Muscle of arm (tissue), 14 donors: Measurements from ENCODE around the gene DNAJA3. TPM values are rescaled to one million over a fixed set of nuclear protein-coding genes. Genes with fewer than 3 reads are reported as not detected.

Experiments used
- DNase-seq: peaks from one replicate; pipeline ENCODE4 v3.0.0-alpha.2; 2013
- long read RNA-seq, 11 donors: transcript quantifications; one replicate each; lab custom pipeline, GENCODE V29; 2026
- polyA plus RNA-seq, 12 donors: library from polyadenylated mRNA; unstranded; fragments of 120-200 nt; gene quantifications; one replicate each; pipeline ENCODE4 v1.2.1, GENCODE V29; 2013; ENCODE audit not compliant: insufficient read length in 12 of 12

DNAJA3 gene
- polyA plus RNA-seq: 10 to 100 TPM in 11 of 12 donors, not detected in 1; 24.7 to 31.6 (median 29.0) TPM
- long read RNA-seq, donor 1, partial matches to known transcripts: 59 of 70 reads
- long read RNA-seq, donor 1, other reads (novel, unspliced or antisense): 5 of 70 reads
- long read RNA-seq, donor 2, transcript DNAJA3-202 (11 exons, 2,591 nt): major isoform, 7 of 11 reads
- long read RNA-seq, donor 2, partial matches to known transcripts: 0 of 11 reads
- long read RNA-seq, donor 2, other reads (novel, unspliced or antisense): 0 of 11 reads
- long read RNA-seq, donor 3, partial matches to known transcripts: 0 of 6 reads
- long read RNA-seq, donor 3, other reads (novel, unspliced or antisense): 0 of 6 reads
- long read RNA-seq, donor 4, partial matches to known transcripts: 0 of 1 reads
- long read RNA-seq, donor 4, other reads (novel, unspliced or antisense): 0 of 1 reads
- long read RNA-seq, donor 5, transcript DNAJA3-202 (11 exons, 2,591 nt): major isoform, 5 of 10 reads
- long read RNA-seq, donor 5, partial matches to known transcripts: 0 of 10 reads
- long read RNA-seq, donor 5, other reads (novel, unspliced or antisense): 0 of 10 reads
- long read RNA-seq, donor 6, partial matches to known transcripts: 0 of 6 reads
- long read RNA-seq, donor 6, other reads (novel, unspliced or antisense): 0 of 6 reads
- long read RNA-seq, donor 7, partial matches to known transcripts: 0 of 3 reads
- long read RNA-seq, donor 7, other reads (novel, unspliced or antisense): 0 of 3 reads
- long read RNA-seq, donor 8, transcript DNAJA3-201 (12 exons, 2,763 nt): major isoform, 5 of 11 reads
- long read RNA-seq, donor 8, partial matches to known transcripts: 0 of 11 reads
- long read RNA-seq, donor 8, other reads (novel, unspliced or antisense): 0 of 11 reads
- long read RNA-seq, donor 9, partial matches to known transcripts: 5 of 6 reads
- long read RNA-seq, donor 9, other reads (novel, unspliced or antisense): 0 of 6 reads
- long read RNA-seq, donor 10, partial matches to known transcripts: 0 of 7 reads
- long read RNA-seq, donor 10, other reads (novel, unspliced or antisense): 0 of 7 reads
- long read RNA-seq, donor 11, transcript DNAJA3-202 (11 exons, 2,591 nt): major isoform, 7 of 24 reads
- long read RNA-seq, donor 11, partial matches to known transcripts: 0 of 24 reads
- long read RNA-seq, donor 11, other reads (novel, unspliced or antisense): 13 of 24 reads

DNA sequence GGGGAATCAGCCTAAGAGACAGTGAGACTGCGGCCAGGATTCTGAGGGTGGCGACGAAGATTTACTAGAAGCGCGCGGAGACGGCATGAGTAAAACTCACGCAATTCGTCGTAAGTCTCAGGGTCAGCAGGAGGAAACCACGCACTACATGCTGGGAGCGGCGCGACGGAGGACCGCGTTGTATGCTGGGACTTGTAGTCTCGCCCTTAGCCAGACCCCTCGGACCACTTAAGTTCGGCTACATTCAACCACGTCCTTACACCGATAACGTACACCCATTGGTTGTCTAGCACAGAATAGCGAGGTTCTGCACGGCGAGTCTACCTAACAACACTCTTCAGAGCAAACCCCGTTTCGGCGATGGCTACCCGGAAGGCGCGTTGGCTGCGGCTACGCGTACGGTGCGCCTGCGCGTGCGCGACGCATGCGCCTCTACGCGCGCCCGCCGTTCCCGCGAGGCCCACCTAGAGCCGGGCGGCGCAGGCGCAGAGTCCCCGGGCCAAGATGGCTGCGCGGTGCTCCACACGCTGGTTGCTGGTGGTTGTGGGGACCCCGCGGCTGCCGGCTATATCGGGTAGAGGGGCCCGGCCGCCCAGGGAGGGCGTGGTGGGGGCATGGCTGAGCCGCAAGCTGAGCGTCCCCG lies at the start of gene DNAJA3:
DNAJA3 (plus strand) TSS at position 491 of the 643 bp plus-strand sequence; CDS start at position 505, 14 bp downstream.
- peak; percentile 94 for DNase-seq

DNA sequence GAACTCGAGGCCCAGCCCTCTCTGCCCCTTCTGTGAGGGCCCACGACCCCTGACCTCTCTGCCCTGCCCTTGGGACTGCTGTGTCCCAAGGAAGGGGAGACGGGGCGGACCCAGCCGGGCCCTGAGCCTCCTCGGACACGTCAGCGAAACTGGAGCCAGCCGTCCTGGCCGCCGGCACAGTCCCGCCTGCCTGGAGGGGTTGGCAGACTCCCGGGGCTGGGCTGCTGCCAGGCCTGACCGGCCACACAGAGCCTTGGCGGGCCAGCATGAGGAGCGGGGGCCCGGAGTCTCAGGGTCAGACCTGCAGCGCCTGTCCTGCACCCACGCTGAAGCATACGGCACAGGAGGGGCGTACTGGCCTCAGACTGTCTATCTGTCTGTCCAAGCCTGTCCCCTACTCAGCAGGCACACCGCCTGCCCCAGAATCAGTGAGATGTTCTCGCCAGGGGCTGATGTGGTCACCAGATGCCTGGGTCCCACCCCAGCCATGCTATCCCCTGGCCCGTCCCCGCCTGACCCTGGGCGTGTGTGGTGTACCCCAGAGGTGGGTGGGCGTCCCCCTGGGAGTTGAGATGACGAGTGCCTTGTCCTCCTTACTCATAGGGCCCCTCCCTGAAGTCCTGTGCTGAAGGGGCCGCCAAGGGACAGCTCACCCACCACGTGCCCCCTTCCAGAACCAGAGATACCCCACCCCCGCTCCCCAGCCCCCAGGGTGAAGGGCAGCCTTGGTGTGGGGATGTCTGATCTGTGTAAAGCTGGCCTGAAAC lies 49.4 kb upstream of the DNAJA3 start:
- peak; percentile 80 for DNase-seq

DNA sequence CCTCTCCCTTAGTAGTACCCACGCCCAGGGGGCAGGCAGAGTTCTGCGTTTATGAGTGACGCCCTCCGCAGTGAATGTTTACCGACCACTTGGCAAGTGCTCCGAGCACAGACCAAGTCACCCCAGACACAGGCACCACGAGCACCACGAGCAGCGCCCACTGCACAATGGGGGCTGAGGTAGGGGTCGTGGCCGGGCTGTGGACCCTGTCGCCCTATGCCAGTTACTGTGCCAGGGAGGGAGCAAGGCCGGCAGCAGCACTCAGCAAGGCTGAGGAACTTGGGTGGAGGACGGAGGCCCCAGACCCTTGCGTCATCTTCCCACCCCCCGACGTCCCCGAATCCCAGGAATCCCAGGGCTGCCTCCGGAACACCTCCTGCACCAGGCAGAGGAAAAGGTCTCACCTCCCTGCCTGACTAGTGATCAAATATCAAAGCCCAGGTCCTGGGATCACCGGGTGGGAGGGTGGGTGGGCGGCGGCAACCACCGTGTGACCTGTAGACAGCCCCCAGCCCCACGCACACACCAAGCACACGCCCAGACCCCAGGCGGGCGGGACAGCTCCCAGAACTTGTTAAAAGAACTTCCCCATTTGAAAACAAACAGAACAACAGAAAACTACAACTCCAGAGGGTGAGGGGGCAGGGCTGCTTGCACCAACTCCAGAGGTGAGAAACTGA lies 48.6 kb upstream of the DNAJA3 start:
- no peak for DNase-seq

DNA sequence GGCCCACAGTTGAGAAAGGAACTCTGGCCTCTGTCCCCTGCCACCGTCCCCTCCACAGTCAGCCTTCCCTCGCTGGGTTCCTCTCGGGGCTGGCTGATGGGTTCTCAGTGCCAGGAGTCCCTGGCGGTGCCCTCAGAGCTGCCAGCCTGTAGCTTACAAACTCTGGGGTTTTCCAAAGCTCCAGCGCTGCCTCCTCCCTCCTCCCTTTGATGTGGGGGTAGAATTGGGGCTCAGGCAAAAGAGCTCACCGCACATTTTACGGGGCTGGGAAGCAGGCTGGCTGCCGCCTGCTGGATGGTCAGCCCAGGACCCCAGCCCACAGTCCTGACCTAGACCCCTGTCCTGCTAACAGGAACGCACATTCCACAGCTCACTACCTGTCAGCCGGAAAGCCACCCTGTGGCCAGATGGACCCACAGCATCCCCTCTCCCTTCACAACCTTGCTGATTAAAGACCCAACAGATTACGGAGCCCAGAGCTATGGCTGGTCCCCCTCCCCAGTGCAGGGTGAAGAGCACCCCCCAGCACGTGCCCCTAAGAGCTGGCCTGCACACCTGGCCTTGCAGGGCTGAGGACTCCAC lies 48.0 kb upstream of the DNAJA3 start:
- DNase-seq: no peak

DNA sequence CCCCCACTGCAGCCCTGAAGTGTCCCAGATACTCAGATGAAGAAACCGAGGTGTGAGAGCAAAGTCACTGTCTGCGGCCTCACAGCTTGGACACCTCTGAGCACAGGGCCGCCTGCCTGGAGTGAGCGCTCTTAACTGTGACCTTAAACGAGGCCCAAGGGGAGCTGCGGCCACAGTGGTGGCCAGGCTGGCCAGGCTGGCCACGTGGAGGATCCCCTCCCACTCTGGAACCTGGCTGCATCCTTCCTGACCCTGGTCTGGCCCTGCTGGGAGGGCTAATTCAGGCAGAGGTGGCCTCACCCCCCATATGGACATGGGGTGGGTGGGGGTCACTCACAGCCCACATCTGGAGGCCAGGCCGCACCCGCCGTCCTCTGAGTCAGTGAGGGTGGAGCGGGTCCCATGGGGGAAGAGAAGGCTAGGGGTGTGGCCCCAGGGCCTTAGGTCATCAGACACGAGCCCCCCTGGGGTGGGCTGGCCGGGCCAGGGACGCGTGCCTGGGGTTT lies 47.5 kb upstream of the DNAJA3 start:
- DNase-seq: no peak

DNA sequence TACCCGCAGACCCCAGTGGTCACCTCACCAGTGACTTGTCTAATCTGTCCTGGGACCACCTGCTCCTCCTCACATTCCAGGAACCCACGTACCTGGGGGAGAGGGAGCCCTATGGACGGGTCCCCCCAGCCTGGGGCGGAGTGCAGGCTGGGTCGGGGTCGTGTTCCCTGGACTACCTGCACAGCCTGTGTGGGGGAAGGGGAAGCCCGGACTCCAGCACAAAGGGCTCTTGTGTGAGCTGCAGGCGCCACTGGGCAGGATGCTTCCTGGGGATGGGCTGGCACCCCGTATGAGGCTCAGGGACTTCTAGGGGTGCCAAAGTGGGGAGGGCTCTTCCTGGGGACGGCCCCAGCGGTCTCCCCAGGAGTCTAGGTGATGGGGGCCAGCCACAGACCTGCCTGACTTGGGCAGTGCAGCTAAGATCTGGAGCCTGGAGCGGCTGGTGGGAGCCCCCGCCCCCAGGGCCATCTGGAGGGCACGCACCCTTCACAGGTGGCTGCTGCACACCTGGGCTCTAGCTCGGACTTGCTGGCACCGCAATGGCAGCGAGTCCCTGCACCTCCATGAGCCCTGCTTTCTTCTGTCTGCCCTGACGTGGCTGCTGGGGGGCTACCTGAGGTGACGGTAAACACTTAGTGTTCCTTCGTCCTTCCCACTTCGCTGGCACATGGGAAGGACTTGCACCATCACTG lies 46.5 kb upstream of the DNAJA3 start:
- no peak for DNase-seq

DNA sequence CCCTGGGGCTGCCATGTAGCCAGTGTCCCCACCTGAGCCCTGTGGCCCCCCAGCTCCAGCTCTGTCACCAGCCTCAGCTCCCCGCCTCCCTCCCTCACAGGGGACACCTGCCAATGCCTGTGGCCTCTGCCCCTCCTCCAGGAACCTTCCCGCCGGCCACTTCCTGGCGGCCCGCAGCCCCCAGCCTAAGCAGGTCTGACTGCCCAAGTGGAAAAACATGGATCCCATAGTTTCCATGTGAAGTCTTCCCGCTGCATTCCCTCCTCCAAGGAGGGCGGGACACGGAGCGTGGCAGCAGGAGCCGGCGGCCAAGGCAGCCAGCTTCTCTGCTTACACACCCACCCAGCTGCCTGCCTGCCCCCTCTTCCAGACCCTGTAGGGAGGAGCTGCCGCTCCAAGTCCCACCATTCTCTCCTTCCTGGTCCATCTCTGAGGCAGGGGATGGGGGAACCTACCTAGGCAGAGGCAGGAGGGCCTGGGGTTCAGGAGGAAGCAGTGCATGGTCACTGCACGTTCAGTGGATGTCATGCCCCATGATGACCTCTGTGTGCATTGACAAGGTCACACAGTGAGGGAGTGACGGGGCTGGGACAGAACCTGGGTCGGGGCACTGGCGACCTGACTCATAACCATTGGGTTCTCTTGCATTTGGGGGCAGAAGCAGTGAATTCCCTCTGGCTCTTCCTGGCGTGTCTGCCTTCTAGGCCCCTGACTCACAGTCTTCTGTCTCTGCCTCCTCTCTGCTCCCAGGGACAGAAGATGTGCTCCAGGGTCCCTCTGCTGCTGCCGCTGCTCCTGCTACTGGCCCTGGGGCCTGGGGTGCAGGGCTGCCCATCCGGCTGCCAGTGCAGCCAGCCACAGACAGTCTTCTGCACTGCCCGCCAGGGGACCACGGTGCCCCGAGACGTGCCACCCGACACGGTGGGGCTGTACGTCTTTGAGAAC lies 45.3 kb upstream of the DNAJA3 start:
- DNase-seq: peak; percentile 74

DNA sequence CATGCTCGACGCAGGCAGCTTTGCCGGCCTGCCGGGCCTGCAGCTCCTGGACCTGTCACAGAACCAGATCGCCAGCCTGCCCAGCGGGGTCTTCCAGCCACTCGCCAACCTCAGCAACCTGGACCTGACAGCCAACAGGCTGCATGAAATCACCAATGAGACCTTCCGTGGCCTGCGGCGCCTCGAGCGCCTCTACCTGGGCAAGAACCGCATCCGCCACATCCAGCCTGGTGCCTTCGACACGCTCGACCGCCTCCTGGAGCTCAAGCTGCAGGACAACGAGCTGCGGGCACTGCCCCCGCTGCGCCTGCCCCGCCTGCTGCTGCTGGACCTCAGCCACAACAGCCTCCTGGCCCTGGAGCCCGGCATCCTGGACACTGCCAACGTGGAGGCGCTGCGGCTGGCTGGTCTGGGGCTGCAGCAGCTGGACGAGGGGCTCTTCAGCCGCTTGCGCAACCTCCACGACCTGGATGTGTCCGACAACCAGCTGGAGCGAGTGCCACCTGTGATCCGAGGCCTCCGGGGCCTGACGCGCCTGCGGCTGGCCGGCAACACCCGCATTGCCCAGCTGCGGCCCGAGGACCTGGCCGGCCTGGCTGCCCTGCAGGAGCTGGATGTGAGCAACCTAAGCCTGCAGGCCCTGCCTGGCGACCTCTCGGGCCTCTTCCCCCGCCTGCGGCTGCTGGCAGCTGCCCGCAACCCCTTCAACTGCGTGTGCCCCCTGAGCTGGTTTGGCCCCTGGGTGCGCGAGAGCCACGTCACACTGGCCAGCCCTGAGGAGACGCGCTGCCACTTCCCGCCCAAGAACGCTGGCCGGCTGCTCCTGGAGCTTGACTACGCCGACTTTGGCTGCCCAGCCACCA lies 44.4 kb upstream of the DNAJA3 start:
- DNase-seq: no peak

DNA sequence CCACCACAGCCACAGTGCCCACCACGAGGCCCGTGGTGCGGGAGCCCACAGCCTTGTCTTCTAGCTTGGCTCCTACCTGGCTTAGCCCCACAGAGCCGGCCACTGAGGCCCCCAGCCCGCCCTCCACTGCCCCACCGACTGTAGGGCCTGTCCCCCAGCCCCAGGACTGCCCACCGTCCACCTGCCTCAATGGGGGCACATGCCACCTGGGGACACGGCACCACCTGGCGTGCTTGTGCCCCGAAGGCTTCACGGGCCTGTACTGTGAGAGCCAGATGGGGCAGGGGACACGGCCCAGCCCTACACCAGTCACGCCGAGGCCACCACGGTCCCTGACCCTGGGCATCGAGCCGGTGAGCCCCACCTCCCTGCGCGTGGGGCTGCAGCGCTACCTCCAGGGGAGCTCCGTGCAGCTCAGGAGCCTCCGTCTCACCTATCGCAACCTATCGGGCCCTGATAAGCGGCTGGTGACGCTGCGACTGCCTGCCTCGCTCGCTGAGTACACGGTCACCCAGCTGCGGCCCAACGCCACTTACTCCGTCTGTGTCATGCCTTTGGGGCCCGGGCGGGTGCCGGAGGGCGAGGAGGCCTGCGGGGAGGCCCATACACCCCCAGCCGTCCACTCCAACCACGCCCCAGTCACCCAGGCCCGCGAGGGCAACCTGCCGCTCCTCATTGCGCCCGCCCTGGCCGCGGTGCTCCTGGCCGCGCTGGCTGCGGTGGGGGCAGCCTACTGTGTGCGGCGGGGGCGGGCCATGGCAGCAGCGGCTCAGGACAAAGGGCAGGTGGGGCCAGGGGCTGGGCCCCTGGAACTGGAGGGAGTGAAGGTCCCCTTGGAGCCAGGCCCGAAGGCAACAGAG lies 43.5 kb upstream of the DNAJA3 start:
- no peak for DNase-seq

DNA sequence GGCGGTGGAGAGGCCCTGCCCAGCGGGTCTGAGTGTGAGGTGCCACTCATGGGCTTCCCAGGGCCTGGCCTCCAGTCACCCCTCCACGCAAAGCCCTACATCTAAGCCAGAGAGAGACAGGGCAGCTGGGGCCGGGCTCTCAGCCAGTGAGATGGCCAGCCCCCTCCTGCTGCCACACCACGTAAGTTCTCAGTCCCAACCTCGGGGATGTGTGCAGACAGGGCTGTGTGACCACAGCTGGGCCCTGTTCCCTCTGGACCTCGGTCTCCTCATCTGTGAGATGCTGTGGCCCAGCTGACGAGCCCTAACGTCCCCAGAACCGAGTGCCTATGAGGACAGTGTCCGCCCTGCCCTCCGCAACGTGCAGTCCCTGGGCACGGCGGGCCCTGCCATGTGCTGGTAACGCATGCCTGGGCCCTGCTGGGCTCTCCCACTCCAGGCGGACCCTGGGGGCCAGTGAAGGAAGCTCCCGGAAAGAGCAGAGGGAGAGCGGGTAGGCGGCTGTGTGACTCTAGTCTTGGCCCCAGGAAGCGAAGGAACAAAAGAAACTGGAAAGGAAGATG lies 42.8 kb upstream of the DNAJA3 start:
- no peak for DNase-seq

DNA sequence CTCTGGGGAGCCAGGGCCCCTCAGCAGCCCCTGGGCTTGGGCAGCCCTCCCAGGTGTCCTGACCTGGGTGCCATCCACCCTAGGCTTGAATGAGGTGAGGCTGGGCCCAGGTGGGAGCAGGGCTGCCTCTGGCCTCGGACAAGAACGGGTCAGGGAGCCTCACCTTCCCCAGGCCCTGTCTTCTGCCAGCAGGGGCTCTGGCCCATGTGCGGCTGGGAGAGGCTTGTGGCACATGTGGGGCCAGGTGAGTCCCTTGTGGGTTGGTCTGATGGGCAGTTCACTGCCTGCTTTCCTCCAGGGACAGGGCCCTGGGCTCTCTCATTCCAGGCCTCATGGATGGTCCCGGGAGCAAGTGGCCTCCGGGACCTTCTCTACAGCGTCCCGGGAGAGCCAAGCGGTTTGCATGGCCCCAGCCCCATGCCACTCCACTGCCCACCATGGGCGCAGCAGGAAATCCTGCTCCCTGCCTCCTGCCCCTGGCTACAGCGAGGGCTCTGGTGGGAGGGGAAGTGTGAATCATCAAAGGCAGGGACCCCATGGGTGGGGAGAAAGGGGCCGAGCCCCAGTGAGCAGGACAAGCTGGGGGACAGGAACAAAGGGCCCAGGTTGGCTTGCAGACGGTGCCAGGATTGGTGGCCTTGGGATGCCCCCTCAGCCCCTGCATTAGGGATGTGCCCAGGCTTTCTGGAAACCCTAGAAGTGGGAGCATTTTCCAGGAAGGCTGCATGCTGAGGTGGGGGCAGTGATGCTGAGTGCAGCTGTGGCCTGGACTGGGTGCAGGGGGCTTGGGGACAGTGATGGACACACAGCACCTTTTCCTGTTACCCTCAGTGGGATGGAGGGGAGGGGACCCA lies 41.9 kb upstream of the DNAJA3 start:
- DNase-seq: no peak

DNA sequence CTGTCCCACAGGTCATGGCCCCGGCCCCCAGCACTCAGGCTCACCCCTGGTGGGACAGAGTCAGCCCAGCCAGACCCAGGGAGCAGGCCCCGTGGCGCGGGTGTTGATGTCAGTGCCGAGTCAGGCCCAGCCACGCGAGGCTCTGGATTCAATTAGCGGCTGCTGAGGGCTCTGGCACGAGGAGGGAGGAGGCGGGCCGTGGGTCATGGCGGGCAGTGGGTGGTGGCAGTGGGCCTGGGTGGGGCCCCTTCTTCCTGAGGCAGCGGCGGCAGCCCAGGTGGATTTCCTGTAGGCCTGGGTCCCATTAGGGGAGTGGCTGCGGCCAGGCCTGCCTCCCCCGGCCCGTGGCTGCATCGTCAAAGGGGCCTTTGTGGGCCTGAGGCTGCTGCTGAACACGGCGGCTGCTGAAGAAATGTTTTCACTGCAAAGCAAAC lies 41.1 kb upstream of the DNAJA3 start:
- DNase-seq: no peak

DNA sequence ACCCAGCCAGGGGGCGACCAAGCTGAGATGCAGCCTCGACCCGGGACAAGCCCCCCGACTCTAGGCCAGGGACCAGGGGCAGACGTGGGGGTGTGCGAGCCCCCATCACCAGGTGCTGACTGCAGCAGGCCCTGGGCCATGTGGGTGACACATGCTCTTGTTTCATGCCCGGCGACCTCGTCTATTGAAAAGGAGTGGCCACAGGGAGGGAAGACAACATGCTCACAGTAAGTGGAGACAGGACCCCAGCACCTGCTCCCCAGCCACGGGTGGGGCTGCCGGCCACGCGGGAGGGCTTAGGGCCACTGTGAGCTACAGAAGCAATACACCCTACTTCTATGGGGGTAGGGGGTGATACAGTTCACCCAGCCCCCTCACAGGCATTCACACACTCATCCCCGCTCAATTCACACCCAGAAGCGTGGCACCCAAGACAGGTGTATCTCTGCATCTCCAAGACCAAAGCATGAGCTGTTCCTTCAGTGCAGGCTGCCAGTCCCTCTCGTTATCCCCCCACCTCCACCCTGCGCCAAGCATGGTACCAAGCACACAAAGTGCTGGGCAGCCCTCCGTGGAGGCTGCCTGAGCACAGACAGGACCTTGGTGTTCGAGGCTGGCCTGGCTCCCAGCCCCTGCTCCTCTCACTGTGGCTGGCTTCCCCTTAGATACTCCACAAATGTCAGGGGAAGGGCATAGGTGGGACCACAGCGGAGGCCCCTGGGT lies 40.4 kb upstream of the DNAJA3 start:
- no peak for DNase-seq
